ENCODE results near the gene NSUN7. TPM values are rescaled to one million over a fixed set of nuclear protein-coding genes. Genes with fewer than 3 reads are reported as not detected.

NSUN7 gene
- total and polyA plus RNA-seq, 2 of the 13 experiments (the other 11 are each of a cell fraction or from before 2014, with no cell fraction given), result 0.05 TPM; not detected in 1

- Histone ChIP-seq H3K4me3 (replicated peaks in 1 of 3; ENCODE audit: insufficient read depth in 1 of 3, low read depth in 2 of 3, low read length in 3 of 3) (no peak overlapping the region), H3K36me3 (replicated peaks in 1 of 2; ENCODE audit: control insufficient read depth in 1 of 2, insufficient read depth in 2 of 2, low read length in 2 of 2) (peaks cover 9 to 12% of the 10 kb centered on the region in 2 experiments; a peak in 4 of 5 replicates), H3K27ac (ENCODE audit: extremely low read length, insufficient read depth, low read length) (no peak overlapping the region), H3K79me2 (ENCODE audit: insufficient read depth, low read length) (no peaks in the 10 kb centered on the region), H3K4me1 (ENCODE audit: insufficient read depth, low read length) (0 out of 2 replicates have a peak, but pooled peaks cover 9% of the 10 kb centered on the region), H3K27me3 (ENCODE audit: control insufficient read depth in 1 of 2, insufficient read depth in 2 of 2, low read length in 2 of 2) (no peaks in the 10 kb centered on the region), H4K20me1 (ENCODE audit: insufficient read depth, low read length) (no peaks in the 10 kb centered on the region), H3K9ac (ENCODE audit: insufficient read depth, low read depth, low read length) (no peak overlapping the region), H2AFZ (ENCODE audit: low read length) (no peak overlapping the region), H3K9me3 (ENCODE audit: low read length) (no peaks in the 10 kb centered on the region), H3K4me2 (ENCODE audit: low read depth, low read length) (no peak overlapping the region)
- FAIRE-seq (no peak), DNase-seq (ENCODE audit: low spot score) (no peak), ATAC-seq (no peak)
- BruUV-seq (replicated peaks), result no TSS peak
- TF ChIP-seq NCOA5 (CRISPR knock-in tag; IDR thresholded peaks at IDR 0.05), result no peak
- no peak for TF ChIP-seq ZFX (CRISPR knock-in tag; IDR thresholded peaks at IDR 0.05; ENCODE audit: low read depth)
- no peak for TF ChIP-seq CTCF (CRISPR knock-in tag; IDR thresholded peaks at IDR 0.05)
- no peak for TF ChIP-seq MYC (CRISPR knock-in tag; IDR thresholded peaks at IDR 0.05; ENCODE audit: borderline replicate concordance)
- TF ChIP-seq MBD4 (IDR thresholded peaks at IDR 0.05; ENCODE audit: borderline replicate concordance, low read length), result no peak
- TF ChIP-seq TCF12 (IDR thresholded peaks at IDR 0.05), result no peak
- TF ChIP-seq TCF12 (CRISPR knock-in tag; IDR thresholded peaks at IDR 0.05), result no peak
- no peak for TF ChIP-seq SMARCC2 (IDR thresholded peaks at IDR 0.05)
- no peak for TF ChIP-seq ZGPAT (CRISPR knock-in tag; IDR thresholded peaks at IDR 0.05)
- no peak for TF ChIP-seq AKAP8 (CRISPR knock-in tag; IDR thresholded peaks at IDR 0.05)
- TF ChIP-seq ATF7 (IDR thresholded peaks at IDR 0.05), result no peak
- no peak for TF ChIP-seq ATF7 (CRISPR knock-in tag; IDR thresholded peaks at IDR 0.05)
- TF ChIP-seq ZNF136 (CRISPR knock-in tag; IDR thresholded peaks at IDR 0.05; ENCODE audit: low read depth), result no peak
- TF ChIP-seq ZNF766 (CRISPR knock-in tag; IDR thresholded peaks at IDR 0.05; ENCODE audit: borderline replicate concordance), result no peak
- 99% methylated on average over 8 of the region's 9 CpGs for WGBS (ENCODE audit: low lambda C conversion rate)
- POLR2A ChIA-PET, result no interaction called here
- CTCF ChIA-PET (ENCODE audit: low intra/inter-chr PET ratio, low total read pairs), result no interaction called here
- in situ Hi-C loops (cut with HindIII; ENCODE audit: extremely low pct_ligation_motif_present, low pct_unique_long_range_greater_than_20kb) (no loop called here), intact Hi-C loops (cut with micrococcal nuclease; ENCODE audit: unreplicated experiment) (no loop called here)
Observed at GRCh38 chr4:40828661-40829060, 78.9 kb downstream of the NSUN7 start.

All from HepG2 (cell line).